GM12892 (cell line): Measurements from ENCODE around the gene ITIH3.

Experiments
- POLR2A ChIP-seq: IDR thresholded peaks from 2 replicates; pipeline ENCODE4 v1.6.1; 2011; ENCODE audit warnings: low read depth, low read length, control low read depth
- POLR2AphosphoS5 ChIP-seq: IDR thresholded peaks from 2 replicates; pipeline ENCODE4 v1.6.1; 2011; ENCODE audit warnings: low read depth, low read length, control low read depth
- TAF1 ChIP-seq: IDR thresholded peaks from 2 replicates; pipeline ENCODE4 v1.6.1; 2011; ENCODE audit warnings: low read depth, mild to moderate bottlenecking, control low read depth, low read length, borderline replicate concordance

DNA sequence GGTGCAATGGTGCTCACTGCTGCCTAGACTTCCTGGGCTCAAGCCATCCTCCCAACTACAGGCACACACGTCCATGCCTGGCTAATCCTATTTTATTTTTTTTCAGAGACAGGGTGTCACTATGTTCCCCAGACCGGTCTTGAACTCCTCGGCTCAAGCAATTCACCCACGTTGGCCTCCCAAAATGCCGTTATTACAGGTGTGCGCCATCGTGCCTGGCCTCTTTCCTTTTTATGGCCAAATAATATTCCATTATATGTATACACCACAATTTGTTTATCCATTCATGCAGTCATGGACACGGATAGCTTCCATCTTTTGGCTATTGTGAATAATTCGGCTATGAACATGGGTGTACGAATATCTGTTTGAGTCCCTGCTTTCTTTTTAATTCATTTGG lies 22.9 kb upstream of the ITIH3 start:
- no peak for TF ChIP-seq POLR2A
- no peak for TF ChIP-seq POLR2AphosphoS5
- no peak for TF ChIP-seq TAF1
